ENCODE measurements around the gene GORASP1.

- TF ChIP-seq POLR2AphosphoS5 (IDR thresholded peaks at IDR 0.05; ENCODE audit: low read depth, low read length) (no peak), TAF1 (IDR thresholded peaks at IDR 0.05; ENCODE audit: borderline replicate concordance, low read depth, low read length) (no peak), POLR2A (IDR thresholded peaks at IDR 0.05; ENCODE audit: low read depth, low read length) (no peak)
These were observed 27.9 kb downstream of the GORASP1 start for GRCh38 chr3:39079530-39079929.
